AG08395 (cell line): ENCODE measurements around the gene PHF12.

Source experiments
- DNase-seq: peaks from one replicate; pipeline ENCODE4 v3.0.0; 2012; ENCODE audit warnings: mixed read lengths, low spot score

PHF12 gene

DNA sequence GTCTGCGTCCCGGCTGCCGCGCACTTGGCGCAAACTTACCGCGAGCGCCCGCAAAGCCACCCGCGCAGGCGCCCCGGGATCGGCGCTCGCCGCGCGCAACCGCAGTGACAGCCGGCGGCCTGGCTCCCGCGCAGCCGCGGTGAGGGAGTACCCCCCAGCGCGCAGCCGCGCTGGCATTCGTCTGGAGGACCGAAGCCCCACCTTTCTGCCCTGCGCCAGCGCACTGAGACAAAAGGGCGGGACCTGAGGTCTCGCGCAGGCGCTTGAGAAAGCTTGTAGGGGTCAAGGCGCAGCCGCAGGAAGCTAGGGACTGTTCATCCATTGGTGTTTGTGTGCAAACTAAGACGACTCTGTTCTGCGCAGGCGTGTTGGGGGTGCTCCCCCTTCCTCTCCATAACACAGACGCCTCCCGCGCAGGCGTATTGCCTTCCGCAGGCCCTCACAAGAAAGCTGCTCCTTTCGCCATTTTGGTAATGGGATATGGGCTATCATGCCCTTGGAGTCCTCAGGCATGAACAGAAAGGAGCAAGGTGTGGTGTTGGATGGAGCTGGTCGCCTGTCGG lies at the start of gene PHF12:
TSS of gene PHF12 (minus strand) at position 91 of the 563 bp plus-strand sequence. CDS start 558 bp downstream, outside the sequence.
- DNase-seq, result peak; percentile 100

DNA sequence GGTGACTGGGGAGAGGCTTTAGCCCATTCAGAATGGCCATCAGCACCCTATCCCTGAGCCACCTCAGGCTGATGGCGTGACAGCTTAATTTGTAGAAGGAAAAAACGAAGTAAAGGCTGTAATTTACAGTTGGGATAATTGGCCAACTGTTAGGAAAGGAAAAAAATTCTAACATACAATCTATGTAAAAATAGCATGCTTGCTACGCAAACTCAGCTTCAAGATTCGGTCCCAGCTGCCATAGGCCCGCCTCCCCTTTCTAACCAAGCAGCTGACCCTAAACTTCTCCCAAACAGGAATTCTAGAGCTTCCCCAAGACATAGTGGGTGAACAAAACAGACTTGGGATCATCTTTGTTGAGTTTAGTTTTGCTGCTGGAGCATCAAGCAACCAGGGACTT lies 49.7 kb upstream of the PHF12 start:
- DNase-seq, result no peak

DNA sequence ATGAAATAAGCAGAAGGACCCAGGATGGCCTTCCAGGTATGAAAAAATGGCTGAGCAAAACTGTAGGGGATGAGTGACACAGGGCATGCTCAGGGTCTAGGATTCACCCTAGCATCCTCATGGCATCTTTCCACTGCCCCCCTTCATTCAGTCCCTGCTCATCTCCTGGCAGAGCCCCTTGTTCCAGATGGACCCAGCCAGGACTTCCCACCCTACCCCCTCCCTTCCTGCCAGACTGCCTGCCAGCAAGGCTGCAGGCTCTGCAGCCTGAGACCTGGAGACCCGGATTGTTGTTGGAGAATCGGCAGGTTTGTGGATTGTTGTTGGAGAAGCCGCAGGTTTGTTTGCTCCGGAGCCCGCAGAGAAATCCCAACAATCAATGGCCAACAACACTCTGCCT lies 47.9 kb upstream of the PHF12 start:
- no peak for DNase-seq

DNA sequence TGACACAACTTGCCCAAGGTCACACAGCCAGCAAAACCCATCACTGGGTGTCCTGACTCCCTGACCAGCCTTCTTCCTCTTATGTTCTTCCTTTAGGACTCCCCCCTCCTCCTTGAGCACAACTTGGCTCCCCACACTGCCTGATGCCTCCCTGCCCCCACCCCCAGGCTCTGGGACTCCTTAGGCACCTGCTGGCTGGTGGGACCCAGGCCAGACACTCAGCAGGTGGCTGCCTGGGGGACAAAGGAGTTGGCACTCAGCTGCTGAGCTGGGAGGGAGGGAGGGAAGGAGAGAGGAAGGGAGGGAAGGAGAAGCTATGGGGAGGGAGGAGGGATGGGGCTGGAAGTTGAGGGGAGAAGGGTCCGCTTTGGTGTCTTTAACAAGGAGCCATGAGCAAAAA lies 46.5 kb upstream of the PHF12 start:
- no peak for DNase-seq

DNA sequence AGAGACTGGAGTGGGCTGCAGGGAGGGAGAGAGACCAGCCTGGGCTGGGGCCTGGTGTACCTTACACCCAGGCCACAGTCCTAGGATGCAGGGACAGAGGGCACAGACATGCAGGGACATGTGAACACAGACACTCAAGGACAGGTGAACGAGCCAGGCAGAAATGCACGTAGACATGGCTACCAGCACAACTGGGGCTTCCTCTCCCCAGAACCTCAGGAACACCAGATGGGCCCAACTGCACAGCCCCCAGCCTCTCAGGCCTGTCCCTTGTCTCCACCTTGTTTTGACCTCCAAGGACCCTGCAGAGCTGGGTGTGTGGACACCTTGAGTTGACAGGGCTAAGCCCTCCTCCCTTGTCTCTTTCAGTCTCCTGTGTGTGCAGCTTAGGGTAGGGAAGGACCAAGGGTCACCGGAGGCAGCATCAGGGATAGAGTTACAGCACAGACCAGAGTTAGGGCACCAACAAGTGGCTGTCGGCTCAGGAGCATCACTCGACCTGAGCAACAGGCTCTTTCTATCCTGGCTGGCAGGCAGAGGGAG lies 45.3 kb upstream of the PHF12 start:
- DNase-seq, result no peak

DNA sequence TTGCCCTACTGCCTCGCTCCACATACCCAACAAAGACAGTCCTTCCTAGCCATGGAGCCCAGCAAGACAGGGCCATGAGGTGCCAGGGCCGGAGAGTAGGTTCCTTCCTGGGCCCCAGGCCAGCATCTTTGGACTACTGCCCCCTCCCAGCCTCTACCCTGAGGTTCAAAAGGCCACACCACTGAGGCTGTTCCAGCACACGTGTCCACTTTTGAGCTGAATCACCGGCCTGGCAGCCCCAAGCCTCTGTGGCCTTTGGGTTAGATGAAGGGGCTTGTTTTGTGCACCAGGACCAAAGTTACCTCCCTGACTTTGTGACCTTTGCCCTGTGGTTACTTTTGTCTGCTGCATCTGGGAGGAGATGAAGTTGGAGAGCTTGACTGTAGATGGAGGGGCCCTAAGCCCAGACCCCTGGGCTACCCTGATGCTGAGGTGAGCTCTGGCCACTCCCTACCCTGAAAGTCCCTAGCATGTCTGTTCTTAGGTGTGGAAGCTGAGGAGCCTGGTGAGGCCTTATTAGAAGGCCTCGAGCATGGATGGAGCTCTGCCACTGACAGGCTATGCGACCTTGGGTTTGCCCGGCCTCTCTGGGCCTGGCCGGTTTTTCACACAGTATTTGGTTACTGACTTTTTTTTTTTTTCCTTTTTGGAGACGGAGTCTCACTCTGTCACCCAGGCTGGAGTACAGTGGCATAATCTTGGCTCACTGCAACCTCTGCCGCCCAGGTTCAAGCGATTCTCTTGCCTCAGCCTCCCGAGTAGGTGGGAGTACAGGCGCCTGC lies 42.5 kb upstream of the PHF12 start:
- DNase-seq, result no peak

DNA sequence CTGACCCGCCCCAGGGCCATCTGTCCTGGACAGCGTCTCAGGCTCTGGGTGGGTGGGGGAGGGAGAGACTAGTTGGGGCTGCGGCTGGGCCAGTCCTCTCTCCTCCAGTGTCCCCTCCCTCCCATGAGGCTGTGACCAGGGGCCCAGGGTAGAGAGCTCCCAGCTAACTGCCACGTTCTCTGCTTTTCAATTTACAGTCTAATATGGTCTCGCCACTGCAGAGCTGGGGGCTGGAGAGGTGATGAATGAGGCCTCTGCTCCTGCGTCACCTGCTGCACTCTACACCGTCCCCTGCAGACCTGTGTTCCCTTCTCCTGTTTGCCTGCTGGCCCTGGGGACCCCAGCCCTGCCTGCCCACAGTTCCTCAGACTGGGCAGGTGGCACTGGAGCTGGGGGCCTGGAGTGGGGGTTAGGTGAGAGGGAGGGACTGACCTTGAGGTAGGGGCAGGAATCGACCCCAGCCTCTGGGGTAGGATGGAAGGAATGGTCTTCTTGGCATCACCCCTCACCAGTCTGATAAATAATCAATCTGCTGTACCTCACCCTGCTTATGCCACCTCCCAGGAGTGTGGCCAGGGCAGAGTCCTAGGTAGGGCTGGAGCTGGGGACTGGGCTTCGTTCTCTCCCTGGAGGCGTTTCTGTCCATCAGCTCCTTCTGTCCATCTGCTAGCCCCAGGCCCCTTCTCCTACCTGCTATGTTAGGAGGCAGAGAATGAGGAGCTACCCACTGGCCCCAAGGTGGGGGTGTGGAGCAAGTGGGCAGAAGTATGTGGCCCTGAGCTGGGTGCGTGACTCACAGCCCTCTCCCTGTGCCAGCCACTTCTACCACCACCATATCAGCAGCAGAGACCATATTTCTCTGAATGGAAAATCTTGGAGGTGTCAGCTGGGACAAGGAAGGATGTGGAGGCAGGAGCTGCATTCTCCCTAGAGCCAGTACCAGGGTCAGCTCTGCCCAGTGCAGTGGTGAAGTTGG lies 41.6 kb upstream of the PHF12 start:
- no peak for DNase-seq

DNA sequence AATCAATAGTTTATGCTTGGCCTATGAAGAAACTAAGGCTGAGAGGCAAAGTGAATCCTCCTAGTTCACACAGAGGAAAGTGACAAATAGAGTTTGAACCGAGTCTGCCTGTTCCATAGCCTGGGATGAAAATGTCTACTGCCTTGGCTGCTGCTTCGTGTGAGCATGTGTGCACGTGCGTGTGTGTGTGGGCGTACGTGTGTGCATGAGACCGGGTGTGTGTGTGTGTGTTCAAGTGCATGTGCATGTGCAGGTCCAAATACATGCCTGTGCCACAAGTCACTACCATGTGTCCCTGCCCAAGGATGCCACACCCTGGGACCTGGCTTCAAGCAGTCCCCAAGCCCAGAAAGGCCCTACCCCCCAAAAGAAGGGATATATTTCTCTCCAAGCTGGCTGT lies 40.9 kb upstream of the PHF12 start:
- DNase-seq, result no peak

DNA sequence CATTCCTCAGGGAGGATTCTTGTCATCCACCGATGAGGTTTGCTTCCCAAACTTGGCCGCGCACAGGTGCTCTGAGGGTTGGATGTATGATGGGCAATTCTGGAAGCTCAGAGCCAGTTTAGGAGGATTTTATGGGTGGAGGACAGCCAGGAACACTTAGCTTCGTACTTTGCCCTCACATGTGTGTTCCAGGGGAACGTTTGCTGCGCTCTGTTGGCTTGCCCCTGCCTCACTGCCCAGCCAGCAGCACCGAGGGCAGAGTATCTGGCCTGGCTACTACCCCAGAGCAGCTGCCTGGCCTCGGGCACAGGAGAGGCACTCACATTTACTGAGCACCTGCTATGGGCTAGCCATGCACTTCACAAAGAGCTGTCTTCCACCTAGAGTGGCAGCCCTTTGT lies 40.5 kb upstream of the PHF12 start:
- DNase-seq, result no peak

DNA sequence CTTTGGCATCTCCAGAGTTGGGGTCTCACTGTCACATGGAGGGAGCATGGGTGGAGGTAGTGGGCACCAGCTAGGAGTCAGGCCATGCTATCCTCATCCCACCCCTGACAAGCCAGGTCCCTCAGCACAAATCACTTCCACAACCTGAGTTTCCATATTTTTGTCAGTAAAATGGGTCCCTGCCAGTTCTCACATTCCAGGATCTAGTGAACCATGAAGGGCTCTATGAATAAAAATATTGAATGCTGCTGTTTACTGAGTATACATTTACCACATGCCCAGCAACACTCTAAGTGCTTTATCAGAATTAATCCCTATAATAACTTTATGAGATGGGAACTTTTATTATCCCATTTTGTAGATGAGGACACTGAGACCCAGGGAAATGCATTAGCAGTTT lies 37.7 kb upstream of the PHF12 start:
- DNase-seq, result no peak

DNA sequence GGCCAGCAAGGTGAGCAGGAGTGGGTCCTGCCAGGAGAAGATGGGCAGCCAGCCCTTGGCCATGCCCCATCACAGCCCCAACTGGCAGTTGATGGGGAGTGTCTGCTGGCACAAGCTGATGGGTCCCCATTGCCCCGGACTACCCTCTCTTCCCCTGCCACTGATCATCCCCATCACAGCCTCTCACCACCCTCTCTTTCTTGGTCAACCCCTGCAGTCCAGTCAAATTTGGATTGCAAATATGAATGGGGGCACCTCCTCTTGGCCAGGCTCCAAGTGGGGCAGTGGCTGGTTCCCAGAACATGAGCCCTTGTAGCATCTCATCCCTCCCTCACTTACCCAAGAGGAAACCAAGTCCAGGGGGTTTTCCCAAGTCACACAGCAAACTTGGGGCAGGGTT lies 37.2 kb upstream of the PHF12 start:
- no peak for DNase-seq

DNA sequence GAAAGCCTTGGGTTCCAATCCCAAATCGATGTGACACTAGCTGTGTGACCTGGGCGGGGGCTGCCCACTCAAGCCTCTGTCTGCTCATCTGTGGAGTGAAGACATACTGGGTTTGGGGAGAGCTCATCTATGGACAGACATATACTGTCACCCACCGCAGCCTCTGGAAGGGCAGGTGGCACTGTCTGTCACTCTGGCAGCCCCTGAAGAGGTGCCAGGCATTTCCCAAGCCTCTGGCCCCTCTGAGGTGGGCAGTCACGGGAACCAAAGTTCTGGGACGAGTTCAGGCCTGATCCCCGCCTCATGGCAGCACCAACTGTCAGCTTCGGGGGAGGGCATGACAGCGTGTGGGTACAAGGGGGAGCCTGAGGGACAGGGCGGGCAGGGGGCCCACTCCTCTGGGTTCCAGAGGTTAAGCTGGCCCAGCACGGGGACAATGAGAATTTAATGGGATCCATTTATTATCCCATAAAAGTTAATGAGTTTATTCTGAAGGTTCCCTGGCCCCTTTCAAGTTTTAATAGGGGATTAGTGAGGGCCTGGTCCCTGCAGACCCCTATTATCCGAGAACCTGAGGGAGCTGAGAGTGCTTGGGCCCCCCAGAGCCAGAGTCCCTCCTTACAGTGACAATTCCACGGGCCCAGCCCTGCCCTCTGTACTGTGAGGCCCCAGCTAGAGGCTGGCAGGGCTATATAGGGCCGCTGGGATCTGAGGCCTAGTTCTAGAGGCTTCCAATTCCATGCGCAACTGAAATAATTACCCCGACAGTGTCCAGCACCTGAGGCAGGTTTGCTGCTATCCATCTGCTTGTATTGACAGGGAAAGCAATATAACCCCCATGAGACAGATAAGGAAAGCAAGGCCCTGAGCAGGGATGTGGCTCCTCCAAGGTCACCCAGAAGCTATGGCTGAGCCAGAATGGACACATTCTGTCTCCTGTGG lies 35.7 kb upstream of the PHF12 start:
- no peak for DNase-seq

DNA sequence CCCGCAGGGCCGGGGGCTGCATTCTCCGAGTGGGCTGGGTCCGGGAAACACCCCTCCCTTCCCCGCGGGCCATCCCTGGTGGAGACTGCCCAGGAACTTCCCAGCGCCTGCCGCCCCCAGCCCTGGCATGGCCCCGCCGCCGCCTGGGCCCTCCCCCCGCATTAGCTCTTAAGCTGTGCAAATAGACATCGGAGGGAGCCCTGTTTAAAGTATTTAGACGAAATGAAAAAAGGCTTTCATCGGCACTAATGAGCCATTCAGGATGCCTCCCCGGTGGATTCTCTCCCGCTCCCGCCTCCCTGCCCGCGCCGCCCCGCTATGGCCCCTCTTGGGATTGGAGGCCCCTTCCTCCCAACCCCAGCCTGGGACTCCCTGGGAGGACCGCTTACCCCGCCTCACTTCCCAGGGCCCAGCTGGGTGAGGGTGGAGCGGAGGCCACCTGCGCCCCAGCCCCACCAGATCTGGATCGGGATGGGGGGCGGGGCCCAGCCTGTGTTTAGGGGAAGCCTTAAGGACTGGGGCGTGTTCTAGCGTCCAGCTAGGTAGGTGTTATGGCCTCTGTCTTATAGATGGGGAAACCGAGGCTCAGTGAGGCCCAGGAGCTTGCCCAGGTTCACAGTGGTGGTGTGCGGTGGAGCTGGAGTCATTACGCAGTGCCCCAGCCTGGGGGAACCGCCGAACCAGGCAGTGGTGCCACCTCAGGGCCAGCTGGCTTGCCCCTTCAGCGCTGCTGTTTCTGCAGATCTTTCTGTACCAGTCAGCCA lies 34.8 kb upstream of the PHF12 start:
- DNase-seq, result no peak

DNA sequence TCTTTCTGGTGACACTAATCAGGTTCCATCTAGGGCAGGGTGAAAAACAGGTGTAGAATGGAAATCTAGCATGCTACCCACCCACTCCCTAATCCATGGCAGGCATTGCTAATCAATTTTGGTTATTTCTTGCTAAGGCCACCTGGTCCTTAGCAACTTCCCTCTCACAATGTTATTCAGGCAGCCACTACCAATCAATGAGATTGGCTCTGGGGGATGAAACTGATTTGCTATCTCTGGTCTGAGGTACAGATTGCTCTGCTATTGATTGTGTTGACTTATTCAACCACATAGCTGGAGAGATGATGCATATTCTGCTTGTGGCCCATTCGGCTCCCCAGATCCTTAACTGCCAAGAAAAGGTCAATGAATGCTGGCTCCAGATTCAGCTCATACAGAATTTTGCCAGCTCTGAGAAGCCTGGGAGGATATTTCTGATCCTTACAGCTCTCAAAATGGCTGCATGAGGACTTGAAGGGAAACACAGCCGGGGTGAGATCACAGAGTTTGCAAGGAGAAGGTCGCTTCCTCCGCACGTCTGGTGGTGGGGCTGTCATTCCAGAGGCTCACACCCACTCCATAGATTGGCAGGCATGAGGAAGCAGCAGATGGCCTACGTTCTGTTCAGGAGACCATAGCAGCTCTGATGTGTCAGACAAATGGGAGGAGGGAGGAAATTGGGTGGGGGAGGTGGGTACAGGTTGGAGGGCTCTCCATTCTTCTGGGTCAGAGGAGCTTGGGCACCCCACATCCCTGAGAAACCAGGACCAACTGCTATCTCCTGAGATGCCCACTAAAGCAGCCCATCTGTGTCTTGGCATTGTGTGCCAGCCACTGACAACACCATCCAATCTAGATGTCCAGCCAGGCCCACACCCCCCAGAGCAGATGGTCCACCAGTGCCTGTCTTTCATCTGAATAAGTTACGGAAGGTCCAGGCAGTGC lies 32.2 kb upstream of the PHF12 start:
- DNase-seq, result no peak

DNA sequence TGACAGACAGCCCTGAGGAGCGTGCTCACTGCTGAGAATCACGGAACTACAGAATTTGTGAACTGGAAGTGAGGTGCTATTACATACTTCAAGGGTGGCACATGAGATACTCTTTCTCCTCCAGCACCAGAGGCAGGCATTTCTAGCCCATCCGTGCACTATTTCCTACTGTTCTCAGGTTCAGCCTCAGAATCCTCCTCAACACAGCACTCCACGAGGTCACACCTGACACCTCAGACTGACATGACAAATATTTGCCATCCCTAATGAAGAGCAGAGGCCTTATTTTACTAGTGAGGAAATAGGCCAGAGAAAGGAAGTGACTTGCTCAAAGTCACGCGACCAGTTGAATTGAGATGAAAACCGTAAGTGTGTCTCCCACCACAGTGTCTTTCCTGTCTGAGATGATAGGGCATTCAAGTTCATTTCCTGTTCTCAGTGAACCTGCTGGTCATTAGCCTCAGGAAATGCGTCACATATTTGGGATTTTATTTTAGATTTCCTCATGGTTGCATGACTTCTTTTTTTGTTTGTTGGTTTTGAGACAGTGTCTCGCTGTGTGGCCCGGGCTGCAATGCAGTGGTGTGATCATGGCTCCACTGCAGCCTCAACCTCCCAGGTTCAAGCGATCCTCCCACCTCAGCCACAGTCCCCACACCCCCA lies 30.9 kb upstream of the PHF12 start:
- no peak for DNase-seq

DNA sequence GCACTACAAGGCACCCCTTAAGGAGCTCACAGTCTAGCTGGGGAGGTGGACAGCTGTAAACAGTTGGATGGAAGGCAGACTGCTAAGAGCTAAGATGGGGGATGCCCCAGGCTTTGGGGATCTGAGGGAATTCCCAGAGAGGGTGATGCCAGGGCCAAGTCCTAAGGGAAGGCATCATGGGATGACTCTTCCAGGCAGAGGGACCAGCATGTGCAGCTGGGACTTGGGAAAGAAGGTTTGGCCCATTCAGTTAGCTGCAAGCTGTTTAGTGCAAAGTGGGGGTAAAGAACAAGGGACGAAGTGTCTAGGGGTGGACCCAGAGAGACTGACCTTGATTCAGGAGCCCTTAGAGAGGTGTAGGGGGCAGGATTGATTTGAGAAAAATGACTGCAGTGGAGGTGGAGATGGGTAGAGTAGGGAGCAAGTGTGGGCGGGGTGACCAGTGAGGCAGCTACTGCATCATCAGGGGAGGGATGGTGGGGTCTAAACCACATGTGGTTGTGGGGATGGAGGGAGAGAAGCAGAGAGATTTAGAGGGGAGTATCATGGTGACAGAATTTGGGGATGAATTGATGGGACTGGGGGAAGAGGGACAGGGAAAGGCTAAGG lies 27.1 kb upstream of the PHF12 start:
- no peak for DNase-seq

DNA sequence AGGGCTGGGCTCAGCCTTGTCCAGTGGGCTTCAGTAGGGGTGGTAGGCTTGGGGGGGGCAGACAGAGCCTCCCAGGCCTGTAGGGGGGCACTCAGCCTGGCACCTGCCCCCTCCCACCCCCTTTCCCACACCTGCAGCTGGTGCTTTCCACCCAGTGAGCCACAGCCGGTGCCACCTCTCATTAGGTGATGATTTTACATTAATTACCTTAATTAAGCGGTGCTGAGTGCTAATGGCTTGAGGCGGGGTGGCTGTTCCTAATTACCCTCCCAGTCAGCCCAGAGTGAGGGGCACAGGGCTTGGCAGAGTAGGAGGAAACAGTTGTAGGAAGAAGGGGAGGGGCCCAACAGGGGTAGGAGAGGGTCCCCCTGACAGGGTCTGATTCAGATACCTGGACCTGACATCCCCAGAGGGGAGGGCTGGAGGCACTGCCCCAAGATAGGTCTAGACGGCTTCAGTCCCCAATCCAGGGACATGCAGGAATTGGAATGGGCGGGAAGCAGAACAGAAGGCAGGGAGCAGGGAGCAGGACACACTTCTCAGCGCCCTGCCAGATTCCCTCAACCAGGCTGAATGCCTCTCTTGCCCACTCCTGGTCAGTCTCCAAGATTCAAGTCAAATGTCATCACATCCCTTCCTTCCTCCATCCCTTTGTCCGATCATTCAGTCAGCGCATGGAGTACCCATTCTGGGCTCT lies 26.5 kb upstream of the PHF12 start:
- no peak for DNase-seq

DNA sequence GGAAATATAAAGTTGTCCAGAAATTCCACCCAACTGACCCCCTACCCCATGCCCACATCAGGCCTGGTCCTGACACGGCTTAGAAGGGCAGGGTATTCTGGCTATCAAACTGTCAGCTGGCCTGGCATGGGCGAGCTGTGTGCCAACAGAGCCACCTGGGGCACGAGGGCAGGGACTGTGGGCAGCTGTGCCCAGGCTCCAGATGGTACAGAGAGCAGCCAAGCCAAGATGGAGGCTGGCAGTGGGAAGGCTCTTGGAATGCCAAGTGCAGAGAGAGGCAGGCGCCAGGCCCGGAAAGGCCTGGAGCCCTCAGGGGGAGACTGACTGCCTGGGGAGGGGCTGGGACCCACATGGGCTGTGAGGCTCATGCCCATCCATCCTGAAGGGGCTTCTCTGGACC lies 24.3 kb upstream of the PHF12 start:
- DNase-seq, result no peak
